ENCODE data around the gene MYO5C. TPM values are rescaled to one million over a fixed set of nuclear protein-coding genes. Genes with fewer than 3 reads are reported as not detected.

Gene MYO5C
- total and polyA plus RNA-seq, 2 of the 4 experiments (the other 2 are of a cell fraction) = under 0.01 to 0.03 TPM

- H2BK5ac ChIP-seq (ENCODE audit: low read depth, low read length, poor library complexity, severe bottlenecking) = no peak overlapping the region
- intact Hi-C loops (cut with micrococcal nuclease) (loop anchor here (5.0 kb wide), 1 partner anchor 224 kb away; no protein-coding TSS in a partner anchor), dilution Hi-C loops (cut with HindIII; ENCODE audit: low sequenced_read_pairs, unreplicated experiment) (no loop called here), in situ Hi-C loops (cut with MboI; ENCODE audit: low sequenced_read_pairs) (no loop called here)
- ChIA-PET CTCF (no interaction called here), POLR2A (ENCODE audit: unreplicated experiment) (no interaction called here)
- H3K79me1 ChIP-seq (ENCODE audit: low read depth in 1 of 2, low read length in 2 of 2) = no peaks in the 10 kb centered on the region
- no peak overlapping the region for H2BK20ac ChIP-seq (ENCODE audit: low read depth, low read length)
- no peak overlapping the region for H3K9ac ChIP-seq (ENCODE audit: low read depth, low read length)
- no peak overlapping the region for H4K91ac ChIP-seq (ENCODE audit: insufficient read depth, low read depth, low read length)
- H2BK120ac ChIP-seq (ENCODE audit: low read depth, low read length) = no peak overlapping the region
- BruUV-seq (replicated peaks) = no TSS peak
- H4K5ac ChIP-seq (ENCODE audit: low read depth, low read length) = no peak overlapping the region
- H3K56ac ChIP-seq (ENCODE audit: extremely low read depth, insufficient read depth, low read length) = no peak overlapping the region
- H2BK15ac ChIP-seq (ENCODE audit: low read depth, low read length) = no peak overlapping the region
- DNase-seq (no peak), ATAC-seq (ENCODE audit: low read depth) (no peak)
- no peak overlapping the region for H3K23ac ChIP-seq (ENCODE audit: low read depth, low read length)
- no peak overlapping the region for H3K4me2 ChIP-seq (ENCODE audit: low read depth, low read length)
- H3K27me3 ChIP-seq (ENCODE audit: control insufficient read depth, insufficient read depth, low read length) = peaks cover 12% of the 10 kb centered on the region
- no peaks in the 10 kb centered on the region for H4K20me1 ChIP-seq (ENCODE audit: insufficient read depth, low read length)
- WGBS, 2 experiments (ENCODE audit: extremely low coverage in 2 of 2, insufficient read length in 1 of 2) = 86% methylated on average over 1 of the region's 2 CpGs; no CpG with 5 or more reads in 1 of the 2 experiments
- no peaks in the 10 kb centered on the region for H3K9me1 ChIP-seq (ENCODE audit: insufficient read depth, low read length)
- H3K27ac ChIP-seq (ENCODE audit: insufficient read depth, low read length) = no peak overlapping the region
- no peaks in the 10 kb centered on the region for H3K36me3 ChIP-seq (ENCODE audit: control insufficient read depth, insufficient read depth, low read length)
- no peak overlapping the region for H3K14ac ChIP-seq (replicated peaks; ENCODE audit: low read depth, low read length)
- H3K9me3 ChIP-seq (ENCODE audit: control insufficient read depth, insufficient read depth, low read length) = no peaks in the 10 kb centered on the region
- no peak overlapping the region for H3K4me3 ChIP-seq (ENCODE audit: insufficient read depth, low read depth, low read length)
- H2AK5ac ChIP-seq (ENCODE audit: low read depth, low read length) = no peak overlapping the region
- H3K18ac ChIP-seq (ENCODE audit: low read depth, low read length) = no peak overlapping the region
- no peak overlapping the region for H2AFZ ChIP-seq (replicated peaks; ENCODE audit: low read length, poor library complexity)
- TF ChIP-seq RCOR1 (IDR thresholded peaks at IDR 0.05; ENCODE audit: insufficient replicate concordance, low read length) (no peak), RFX5 (IDR thresholded peaks at IDR 0.05; ENCODE audit: low read depth, low read length) (no peak), NFE2L2 (IDR thresholded peaks at IDR 0.05; ENCODE audit: low read depth, low read length) (no peak)
- no peaks in the 10 kb centered on the region for H3K4me1 ChIP-seq (ENCODE audit: control insufficient read depth, insufficient read depth, low read length)
- H4K8ac ChIP-seq (ENCODE audit: low read depth in 2 of 2, low read length in 2 of 2) = no peak overlapping the region
- no peak overlapping the region for H3K4ac ChIP-seq (ENCODE audit: low read depth, low read length)
- no peak overlapping the region for H2AK9ac ChIP-seq (replicated peaks; ENCODE audit: low read depth, low read length, poor library complexity)
Observed at GRCh38 chr15:52206446-52206845, 89.2 kb downstream of the MYO5C start.
